ENCODE results near the gene CHAC1. TPM values are rescaled to one million over a fixed set of nuclear protein-coding genes. Genes with fewer than 3 reads are reported as not detected.

CHAC1 gene
- total RNA-seq, 1 experiment from 2014 or later: 11.6 TPM

GRCh38 chr15:40915116-40915661, 38.1 kb upstream of the CHAC1 start:
- H3K27ac ChIP-seq (ENCODE audit: low read depth, low read length, poor library complexity, severe bottlenecking): no peak overlapping the region
- H3K4me3 ChIP-seq (ENCODE audit: low read depth, low read length, poor library complexity, severe bottlenecking): no peak overlapping the region
- TF ChIP-seq EZH2 (IDR thresholded peaks at IDR 0.05; ENCODE audit: borderline replicate concordance, low read depth, low read length, poor library complexity, severe bottlenecking) (no peak), CTCF (conservative IDR thresholded peaks at IDR 0.05; ENCODE audit: low read depth, low read length) (no peak)
- intact Hi-C loops (cut with micrococcal nuclease; ENCODE audit: unreplicated experiment): no loop called here
- no peaks in the 10 kb centered on the region for H3K9me3 ChIP-seq (ENCODE audit: low read depth, low read length, poor library complexity, severe bottlenecking)
- no TSS peak for BruUV-seq (replicated peaks)
- POLR2A ChIA-PET (ENCODE audit: low non-redundant PET): no interaction called here
- peaks cover 3% of the 10 kb centered on the region for H3K4me1 ChIP-seq (ENCODE audit: insufficient read depth, low read length, poor library complexity, severe bottlenecking)
- H3K27me3 ChIP-seq (replicated peaks; ENCODE audit: insufficient read depth, low read depth, low read length, poor library complexity): no peaks in the 10 kb centered on the region
- CTCF ChIA-PET: interaction anchor here (1.0 to 1.1 kb wide), 2 partner anchors 10 to 15 kb away, joined by 4 read pairs; no protein-coding TSS in a partner anchor
- H3K36me3 ChIP-seq (ENCODE audit: insufficient read depth, low read length, poor library complexity, severe bottlenecking): no peaks in the 10 kb centered on the region
- no peak for DNase-seq (ENCODE audit: low spot score)

- TF ChIP-seq CTCF (conservative IDR thresholded peaks at IDR 0.05; ENCODE audit: low read depth, low read length) (no peak), EZH2 (IDR thresholded peaks at IDR 0.05; ENCODE audit: borderline replicate concordance, low read depth, low read length, poor library complexity, severe bottlenecking) (no peak)
- Histone ChIP-seq H3K27me3 (replicated peaks; ENCODE audit: insufficient read depth, low read depth, low read length, poor library complexity) (no peaks in the 10 kb centered on the region), H3K4me1 (ENCODE audit: insufficient read depth, low read length, poor library complexity, severe bottlenecking) (no peaks in the 10 kb centered on the region), H3K27ac (ENCODE audit: low read depth, low read length, poor library complexity, severe bottlenecking) (no peak overlapping the region), H3K4me3 (ENCODE audit: low read depth, low read length, poor library complexity, severe bottlenecking) (no peak overlapping the region), H3K9me3 (ENCODE audit: low read depth, low read length, poor library complexity, severe bottlenecking) (no peaks in the 10 kb centered on the region), H3K36me3 (ENCODE audit: insufficient read depth, low read length, poor library complexity, severe bottlenecking) (no peaks in the 10 kb centered on the region)
- intact Hi-C loops (cut with micrococcal nuclease; ENCODE audit: unreplicated experiment): no loop called here
- BruUV-seq (replicated peaks): no TSS peak
- POLR2A ChIA-PET (ENCODE audit: low non-redundant PET): no interaction called here
- no peak for DNase-seq (ENCODE audit: low spot score)
- CTCF ChIA-PET: interaction anchor here (1.1 kb wide), 1 partner anchor 11 kb away, joined by 4 read pairs; no protein-coding TSS in a partner anchor
Measured at GRCh38 chr15:40915679-40916078, 37.6 kb upstream of the CHAC1 start.

- Histone ChIP-seq H3K36me3 (ENCODE audit: insufficient read depth, low read length, poor library complexity, severe bottlenecking) (no peaks in the 10 kb centered on the region), H3K27ac (ENCODE audit: low read depth, low read length, poor library complexity, severe bottlenecking) (no peak overlapping the region), H3K4me3 (ENCODE audit: low read depth, low read length, poor library complexity, severe bottlenecking) (no peak overlapping the region), H3K4me1 (ENCODE audit: insufficient read depth, low read length, poor library complexity, severe bottlenecking) (no peaks in the 10 kb centered on the region), H3K9me3 (ENCODE audit: low read depth, low read length, poor library complexity, severe bottlenecking) (no peaks in the 10 kb centered on the region), H3K27me3 (replicated peaks; ENCODE audit: insufficient read depth, low read depth, low read length, poor library complexity) (no peaks in the 10 kb centered on the region)
- no peak for DNase-seq (ENCODE audit: low spot score)
- BruUV-seq (replicated peaks): no TSS peak
- ChIA-PET POLR2A (ENCODE audit: low non-redundant PET) (no interaction called here), CTCF (no interaction called here)
- intact Hi-C loops (cut with micrococcal nuclease; ENCODE audit: unreplicated experiment): no loop called here
- TF ChIP-seq EZH2 (IDR thresholded peaks at IDR 0.05; ENCODE audit: borderline replicate concordance, low read depth, low read length, poor library complexity, severe bottlenecking) (no peak), CTCF (conservative IDR thresholded peaks at IDR 0.05; ENCODE audit: low read depth, low read length) (no peak)
Measured at GRCh38 chr15:40917585-40917984, 35.7 kb upstream of the CHAC1 start.
